Epithelial cell of proximal tubule (primary cell): ENCODE measurements around the gene PHACTR1. TPM values are rescaled to one million over a fixed set of nuclear protein-coding genes. Genes with fewer than 3 reads are reported as not detected.
"Not testable (repeated sequence)": the region's sequence is repeated elsewhere in the genome, so short reads cannot be mapped to it uniquely, and the experiment has no call there.

Source experiments
- DNase-seq: peaks from one replicate; pipeline ENCODE4 v3.0.0-alpha.2; 2011; ENCODE audit warnings: low read depth
- H3K4me3 ChIP-seq: 2 replicates; pipeline ENCODE4 v1.5.1; 2011; ENCODE audit warnings: low read depth, mild to moderate bottlenecking, low read length
- CTCF ChIP-seq: conservative IDR thresholded peaks from 2 replicates; pipeline ENCODE4 v1.5.1; 2012; ENCODE audit warnings: low read depth, mild to moderate bottlenecking, low read length
- total RNA-seq: library from RNA; depleted of rRNA; stranded (reverse); fragments of >200 nt; gene quantifications from 2 replicates; pipeline ENCODE4 v1.2.3, GENCODE V29; 2015

The PHACTR1 gene
- total RNA-seq, 1 donor from 2014 or later, result 0.98 TPM

- DNase-seq, result no peak
- no peak for TF ChIP-seq CTCF
- no peak overlapping the region for H3K4me3 ChIP-seq
Observed at GRCh38 chr6:12760911-12761310, 44.3 kb downstream of the PHACTR1 start.

- no peak for TF ChIP-seq CTCF
- DNase-seq, result no peak
- no peak overlapping the region for H3K4me3 ChIP-seq
Observed at GRCh38 chr6:12761376-12762115, 45.0 kb downstream of the PHACTR1 start.

- not testable (repeated sequence) for DNase-seq, H3K4me3 ChIP-seq
Observed at GRCh38 chr6:12762731-12763434, 46.3 kb downstream of the PHACTR1 start.

GRCh38 chr6:12766365-12766764, 49.8 kb downstream of the PHACTR1 start:
- no peak overlapping the region for H3K4me3 ChIP-seq
- TF ChIP-seq CTCF, result no peak
- DNase-seq, result no peak

GRCh38 chr6:12767016-12767415, 50.4 kb downstream of the PHACTR1 start:
- no peak for TF ChIP-seq CTCF

GRCh38 chr6:12769556-12770256, 53.1 kb downstream of the PHACTR1 start:
- DNase-seq, result no peak
- no peak for TF ChIP-seq CTCF
- H3K4me3 ChIP-seq, result no peak overlapping the region

More at GRCh38 chr6:12767016-12767415, 50.4 kb downstream of the PHACTR1 start:
- H3K4me3 ChIP-seq, result no peak overlapping the region
- DNase-seq, result peak; percentile 26

- no peak for DNase-seq
- TF ChIP-seq CTCF, result no peak
- no peak overlapping the region for H3K4me3 ChIP-seq
Observed at GRCh38 chr6:12772416-12772815, 55.8 kb downstream of the PHACTR1 start.
